ENCODE results near the gene NRG3. TPM values are rescaled to one million over a fixed set of nuclear protein-coding genes. Genes with fewer than 3 reads are reported as not detected.

Gene NRG3
- total RNA-seq, 2 donors from 2014 or later: 1.7 to 2.3 TPM

GRCh38 chr10:82149674-82150073, 274.7 kb downstream of the NRG3 start:
- no peaks in the 10 kb centered on the region for H3K36me3 ChIP-seq (ENCODE audit: control insufficient read depth, insufficient read depth, low read length)
- H3K4me3 ChIP-seq (ENCODE audit: low read length): no peak overlapping the region
- no peak overlapping the region for H3K9ac ChIP-seq (ENCODE audit: extremely low read depth, low read length, poor library complexity, severe bottlenecking)
- peaks cover 4% of the 10 kb centered on the region for H3K4me1 Mint-ChIP-seq
- no peaks in the 10 kb centered on the region for H3K9me3 ChIP-seq (ENCODE audit: control insufficient read depth, low read length)
- 70 to 75% methylated on average over 4 of the region's 4 CpGs for WGBS, 2 experiments (ENCODE audit: insufficient coverage in 1 of 2, insufficient read length in 1 of 2)
- no peaks in the 10 kb centered on the region for H3K4me1 ChIP-seq (ENCODE audit: control insufficient read depth, insufficient read depth, low read length)
- no peak overlapping the region for H3K4me3 Mint-ChIP-seq
- no peaks in the 10 kb centered on the region for H3K9me3 Mint-ChIP-seq
- no peak for TF ChIP-seq CTCF (conservative IDR thresholded peaks at IDR 0.05)
- H3K27ac Mint-ChIP-seq: no peak overlapping the region
- H3K36me3 Mint-ChIP-seq (ENCODE audit: low read depth): no peaks in the 10 kb centered on the region
- no peak overlapping the region for H3K27ac ChIP-seq (ENCODE audit: low read depth, low read length)
- DNase-seq: no peak
- no peaks in the 10 kb centered on the region for H3K27me3 Mint-ChIP-seq (ENCODE audit: insufficient read depth)
- no peaks in the 10 kb centered on the region for H3K27me3 ChIP-seq (ENCODE audit: control insufficient read depth, insufficient read depth, low read length, poor library complexity, severe bottlenecking)

- H3K9me3 Mint-ChIP-seq: no peaks in the 10 kb centered on the region
- no peak overlapping the region for H3K9ac ChIP-seq (ENCODE audit: extremely low read depth, low read length, poor library complexity, severe bottlenecking)
- TF ChIP-seq CTCF (conservative IDR thresholded peaks at IDR 0.05): peak; percentile 94
- no peaks in the 10 kb centered on the region for H3K4me1 ChIP-seq (ENCODE audit: control insufficient read depth, insufficient read depth, low read length)
- no peak overlapping the region for H3K4me3 ChIP-seq (ENCODE audit: low read length)
- H3K36me3 ChIP-seq (ENCODE audit: control insufficient read depth, insufficient read depth, low read length): no peaks in the 10 kb centered on the region
- 66 to 75% methylated on average over 3 to 9 of the region's 9 CpGs for WGBS, 2 experiments (ENCODE audit: insufficient coverage in 1 of 2, insufficient read length in 1 of 2)
- H3K9me3 ChIP-seq (ENCODE audit: control insufficient read depth, low read length): no peaks in the 10 kb centered on the region
- H3K27ac ChIP-seq (ENCODE audit: low read depth, low read length): no peak overlapping the region
- no peak overlapping the region for H3K4me3 Mint-ChIP-seq
- H3K4me1 Mint-ChIP-seq: peaks cover 4% of the 10 kb centered on the region
- DNase-seq: peak; percentile 96
- H3K36me3 Mint-ChIP-seq (ENCODE audit: low read depth): no peaks in the 10 kb centered on the region
- H3K27ac Mint-ChIP-seq: no peak overlapping the region
- H3K27me3 Mint-ChIP-seq (ENCODE audit: insufficient read depth): no peaks in the 10 kb centered on the region
- no peaks in the 10 kb centered on the region for H3K27me3 ChIP-seq (ENCODE audit: control insufficient read depth, insufficient read depth, low read length, poor library complexity, severe bottlenecking)
Observed at GRCh38 chr10:82150123-82150900, 275.3 kb downstream of the NRG3 start.

- Histone ChIP-seq H3K27me3 (ENCODE audit: control insufficient read depth, insufficient read depth, low read length, poor library complexity, severe bottlenecking) (no peaks in the 10 kb centered on the region), H3K4me1 (ENCODE audit: control insufficient read depth, insufficient read depth, low read length) (no peaks in the 10 kb centered on the region), H3K36me3 (ENCODE audit: control insufficient read depth, insufficient read depth, low read length) (no peaks in the 10 kb centered on the region), H3K27ac (ENCODE audit: low read depth, low read length) (no peak overlapping the region), H3K9ac (ENCODE audit: extremely low read depth, low read length, poor library complexity, severe bottlenecking) (no peak overlapping the region), H3K4me3 (ENCODE audit: low read length) (no peak overlapping the region), H3K9me3 (ENCODE audit: control insufficient read depth, low read length) (no peaks in the 10 kb centered on the region)
- Mint-ChIP-seq H3K36me3 (ENCODE audit: low read depth) (no peaks in the 10 kb centered on the region), H3K9me3 (no peaks in the 10 kb centered on the region), H3K4me3 (no peak overlapping the region), H3K27ac (no peak overlapping the region), H3K4me1 (no peaks in the 10 kb centered on the region), H3K27me3 (ENCODE audit: insufficient read depth) (no peaks in the 10 kb centered on the region)
- no peak for TF ChIP-seq CTCF (conservative IDR thresholded peaks at IDR 0.05)
- 95 to 100% methylated on average over 1 of the region's 1 CpG for WGBS, 2 experiments (ENCODE audit: insufficient coverage in 1 of 2, insufficient read length in 1 of 2)
- DNase-seq: no peak
Observed at GRCh38 chr10:82160307-82160706, 285.3 kb downstream of the NRG3 start.

Measured in endodermal cell (in vitro differentiated cells).